OCI-LY7 (cell line): ENCODE results near the gene DNAH11. TPM values are rescaled to one million over a fixed set of nuclear protein-coding genes. Genes with fewer than 3 reads are reported as not detected.
"Not testable (repeated sequence)": the region's sequence is repeated elsewhere in the genome, so short reads cannot be mapped to it uniquely, and the experiment has no call there.

Experiments
- BruUV-seq: library from RNA; stranded (reverse); fragments of 400-500 nt; replicated peaks from 2 replicates; lab custom pipeline; 2021; lab: Mats Ljungman, UMichigan
- CTCF ChIA-PET: fragments of 300-600 bp; sonication (Branson Sonifier 250); formaldehyde crosslinking; loops from one replicate; lab custom pipeline; 2022; ENCODE audit warnings: antibody characterized with exemption; ENCODE audit not compliant: unreplicated experiment; lab: Charles Lee
- POLR2A ChIA-PET: fragments of 300-600 bp; sonication (Branson Sonifier 250); formaldehyde crosslinking; loops from one replicate; lab custom pipeline; 2022; ENCODE audit warnings: antibody characterized with exemption; lab: Charles Lee
- DNase-seq: peaks from one replicate; pipeline ENCODE4 v3.0.0-alpha.2; 2015; ENCODE audit warnings: low spot score
- H2AFZ ChIP-seq: fragments of 200-600 bp; sonication (generic), shearing (Covaris generic); 2 replicates; pipeline ENCODE4 v1.6.1; 2014; ENCODE audit warnings: mild to moderate bottlenecking, antibody characterized with exemption, low read length, moderate library complexity
- H3K27ac ChIP-seq: fragments of 200-600 bp; sonication (generic); 2 replicates; pipeline ENCODE4 v1.5.1; 2014; ENCODE audit warnings: mixed run types, low read depth, mild to moderate bottlenecking, moderate library complexity, low read length, inconsistent platforms; ENCODE audit not compliant: poor library complexity, severe bottlenecking
- H3K36me3 ChIP-seq: fragments of 200-600 bp; sonication (generic); 2 replicates; pipeline ENCODE4 v1.6.1; 2014; ENCODE audit warnings: mild to moderate bottlenecking, antibody characterized with exemption, low read length, moderate library complexity, mixed read lengths; ENCODE audit not compliant: insufficient read depth
- H3K4me1 ChIP-seq: fragments of 200-600 bp; sonication (generic); 2 replicates; pipeline ENCODE4 v1.5.1; 2014; ENCODE audit warnings: mild to moderate bottlenecking, low read length; ENCODE audit not compliant: insufficient read depth, poor library complexity, severe bottlenecking
- H3K4me2 ChIP-seq: fragments of 200-600 bp; sonication (generic); 2 replicates; pipeline ENCODE4 v1.6.1; 2014; ENCODE audit warnings: mild to moderate bottlenecking, low read length
- H3K4me3 ChIP-seq: fragments of 200-600 bp; sonication (generic); 2 replicates; pipeline ENCODE4 v1.5.1; 2014; ENCODE audit warnings: mild to moderate bottlenecking, low read depth, low read length; ENCODE audit not compliant: poor library complexity, severe bottlenecking
- H3K79me2 ChIP-seq: fragments of 200-600 bp; sonication (generic); 2 replicates; pipeline ENCODE4 v1.6.1; 2016; ENCODE audit warnings: low read depth, mild to moderate bottlenecking, low read length, moderate library complexity, mixed read lengths; ENCODE audit not compliant: insufficient read depth
- H3K9me2 ChIP-seq: fragments of 200-600 bp; sonication (generic); 2 replicates; pipeline ENCODE4 v1.6.1; 2016; ENCODE audit warnings: mild to moderate bottlenecking, low read length, mixed read lengths; ENCODE audit not compliant: insufficient read depth
- H3K9me3 ChIP-seq: fragments of 200-600 bp; sonication (generic); 2 replicates; pipeline ENCODE4 v1.6.1; 2014; ENCODE audit warnings: mild to moderate bottlenecking, mixed run types, low read length, mixed read lengths
- H4K20me1 ChIP-seq: fragments of 200-600 bp; sonication (generic); 2 replicates; pipeline ENCODE4 v1.6.1; 2014; ENCODE audit warnings: mild to moderate bottlenecking, antibody characterized with exemption, low read length, moderate library complexity, mixed read lengths; ENCODE audit not compliant: insufficient read depth
- CTCF ChIP-seq: fragments of 200-600 bp; sonication (generic); conservative IDR thresholded peaks from 2 replicates; pipeline ENCODE4 v1.5.1; 2014; ENCODE audit warnings: mild to moderate bottlenecking, antibody characterized with exemption, low read length, moderate library complexity, mixed read lengths
- EZH2phosphoT487 ChIP-seq: fragments of 200-600 bp; sonication (generic); IDR thresholded peaks from 2 replicates; pipeline ENCODE4 v1.6.1; 2018; ENCODE audit warnings: low read depth, borderline replicate concordance, mild to moderate bottlenecking, mixed run types, antibody characterized with exemption, low read length, moderate library complexity, mixed read lengths
- intact Hi-C: fragments of 100-400 bp; cut with micrococcal nuclease; formaldehyde crosslinking; loops from one replicate; pipeline ENCODE4 v1.10.0; 2022; ENCODE audit not compliant: unreplicated experiment
- total RNA-seq, 2 experiments: library from RNA; depleted of rRNA in 1 of 2; stranded (reverse); fragments of >200 nt in 1 of 2; shearing (Covaris generic) in 1 of 2; gene quantifications; 2 replicates each; pipeline ENCODE4 v1.2.3, GENCODE V29; 2014 to 2022

Gene DNAH11
- total RNA-seq, 2 experiments from 2014 or later, result not detected

- H2AFZ ChIP-seq, H3K79me2 ChIP-seq, CTCF ChIA-PET, H3K4me3 ChIP-seq, H3K9me2 ChIP-seq, POLR2A ChIA-PET, H3K36me3 ChIP-seq, H3K9me3 ChIP-seq, DNase-seq, H3K27ac ChIP-seq, intact Hi-C loops, H4K20me1 ChIP-seq, BruUV-seq, H3K4me1 ChIP-seq, H3K4me2 ChIP-seq: not testable (repeated sequence)
Observed at GRCh38 chr7:21700587-21700986, 157.7 kb downstream of the DNAH11 start.

- Histone ChIP-seq H3K4me2 (no peak overlapping the region), H3K4me3 (no peak overlapping the region), H3K4me1 (no peaks in the 10 kb centered on the region), H3K79me2 (no peaks in the 10 kb centered on the region), H3K9me3 (no peaks in the 10 kb centered on the region), H3K36me3 (no peaks in the 10 kb centered on the region), H3K27ac (no peak overlapping the region), H4K20me1 (no peaks in the 10 kb centered on the region), H2AFZ (no peak overlapping the region), H3K9me2 (no peaks in the 10 kb centered on the region)
- POLR2A ChIA-PET, result interaction anchor here (0.7 kb wide), 1 partner anchor 858 kb away, joined by 3 read pairs; no protein-coding TSS in a partner anchor
- CTCF ChIA-PET, result no interaction called here
- intact Hi-C loops, result no loop called here
- no peak for TF ChIP-seq CTCF
- no TSS peak for BruUV-seq
- DNase-seq, result no peak
Observed at GRCh38 chr7:21702303-21702702, 159.5 kb downstream of the DNAH11 start.

- Histone ChIP-seq H4K20me1 (no peaks in the 10 kb centered on the region), H3K4me3 (no peak overlapping the region), H3K27ac (no peak overlapping the region), H3K9me2 (no peaks in the 10 kb centered on the region), H3K4me2 (no peak overlapping the region), H3K9me3 (no peaks in the 10 kb centered on the region), H2AFZ (no peak overlapping the region), H3K36me3 (no peaks in the 10 kb centered on the region), H3K4me1 (no peaks in the 10 kb centered on the region), H3K79me2 (no peaks in the 10 kb centered on the region)
- ChIA-PET CTCF (no interaction called here), POLR2A (no interaction called here)
- TF ChIP-seq CTCF (no peak), EZH2phosphoT487 (no peak)
- no TSS peak for BruUV-seq
- DNase-seq, result no peak
- intact Hi-C loops, result no loop called here
Observed at GRCh38 chr7:21704359-21704758, 161.5 kb downstream of the DNAH11 start.
